ENCODE results near the gene ETNK2. TPM values are rescaled to one million over a fixed set of nuclear protein-coding genes. Genes with fewer than 3 reads are reported as not detected.
A peak's percentile ranks its signal among the peaks of the same experiment; 100 is the strongest.

Gene ETNK2
- total and polyA plus RNA-seq, 4 donors: 24.5 to 119 (median 78.8) TPM

GRCh38 chr1:204134103-204134502 lies 17.7 kb downstream of the ETNK2 start:
- no peak for DNase-seq (ENCODE audit: low spot score)
- TF ChIP-seq SP1 (IDR thresholded peaks at IDR 0.05): no peak
- no peak for TF ChIP-seq FOXA2 (IDR thresholded peaks at IDR 0.05)
- TF ChIP-seq JUND (IDR thresholded peaks at IDR 0.05): no peak
- TF ChIP-seq EGR1 (IDR thresholded peaks at IDR 0.05; ENCODE audit: low read depth in 2 of 2): no peak
- no peak for TF ChIP-seq CTCF (IDR thresholded peaks at IDR 0.05; ENCODE audit: low read depth, low read length, missing input control)
- no peak overlapping the region for H3K27ac ChIP-seq (ENCODE audit: low read depth in 1 of 2, low read length in 2 of 2)
- no peaks in the 10 kb centered on the region for H3K9me3 ChIP-seq (ENCODE audit: control insufficient read depth in 4 of 4, low read length in 3 of 4)
- no peak overlapping the region for H3K9ac ChIP-seq (ENCODE audit: low read depth in 1 of 2, low read length in 2 of 2)
- WGBS: 85% methylated on average over 11 of the region's 11 CpGs
- peaks cover 18 to 77% (median 59%) of the 10 kb centered on the region in 4 donors for H3K4me1 ChIP-seq (ENCODE audit: control insufficient read depth in 4 of 4, insufficient read depth in 4 of 4, low read length in 3 of 4)
- H3K36me3 ChIP-seq (ENCODE audit: control insufficient read depth in 4 of 4, insufficient read depth in 3 of 4, low read depth in 1 of 4, low read length in 3 of 4): peaks cover 0 to 37% (median 33%) of the 10 kb centered on the region in 4 donors
- no peak overlapping the region for H3K4me3 ChIP-seq (ENCODE audit: low read depth in 1 of 3, low read length in 3 of 3)
- H3K27me3 ChIP-seq (ENCODE audit: control insufficient read depth in 4 of 4, insufficient read depth in 4 of 4, low read length in 3 of 4): no peaks in the 10 kb centered on the region

DNA sequence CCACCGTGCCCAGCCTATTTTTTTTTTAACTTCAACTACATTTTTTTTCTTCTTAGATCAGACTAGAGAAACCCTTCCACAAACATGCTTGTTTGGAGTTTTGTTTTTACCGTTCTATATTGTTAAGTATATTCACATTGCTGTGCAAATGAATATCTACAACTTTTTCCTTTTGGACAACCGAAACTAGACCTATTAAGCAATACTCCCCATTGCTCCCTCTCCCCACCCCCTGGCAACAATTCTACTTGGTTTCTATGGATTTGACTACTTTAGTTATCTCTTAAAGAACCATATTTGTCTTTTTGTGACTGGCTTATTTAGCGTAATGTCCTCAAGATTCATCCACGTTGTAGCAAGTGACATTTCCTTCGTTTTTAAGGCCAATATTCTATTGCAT lies 19.1 kb downstream of the ETNK2 start:
- TF ChIP-seq HNF4A (conservative IDR thresholded peaks at IDR 0.05) (peak in 1 of 2 donors; percentile 17), FOXA2 (IDR thresholded peaks at IDR 0.05) (no peak)
- Histone ChIP-seq H3K9ac (ENCODE audit: low read depth in 1 of 2, low read length in 2 of 2) (no peak overlapping the region), H3K27ac (ENCODE audit: low read depth in 1 of 2, low read length in 2 of 2) (peak overlapping the region in 1 of 2 donors; percentile 19), H3K9me3 (ENCODE audit: control insufficient read depth in 4 of 4, low read length in 3 of 4) (no peaks in the 10 kb centered on the region), H3K27me3 (ENCODE audit: control insufficient read depth in 4 of 4, insufficient read depth in 4 of 4, low read length in 3 of 4) (no peaks in the 10 kb centered on the region), H3K4me1 (ENCODE audit: control insufficient read depth in 4 of 4, insufficient read depth in 4 of 4, low read length in 3 of 4) (peaks cover 16 to 77% (median 63%) of the 10 kb centered on the region in 4 donors), H3K36me3 (ENCODE audit: control insufficient read depth in 4 of 4, insufficient read depth in 3 of 4, low read depth in 1 of 4, low read length in 3 of 4) (peaks cover 0 to 25% (median 23%) of the 10 kb centered on the region in 4 donors), H3K4me3 (ENCODE audit: low read depth in 1 of 3, low read length in 3 of 3) (no peak overlapping the region)
- DNase-seq (ENCODE audit: low spot score): no peak
- 66% methylated on average over 6 of the region's 6 CpGs for WGBS

DNA sequence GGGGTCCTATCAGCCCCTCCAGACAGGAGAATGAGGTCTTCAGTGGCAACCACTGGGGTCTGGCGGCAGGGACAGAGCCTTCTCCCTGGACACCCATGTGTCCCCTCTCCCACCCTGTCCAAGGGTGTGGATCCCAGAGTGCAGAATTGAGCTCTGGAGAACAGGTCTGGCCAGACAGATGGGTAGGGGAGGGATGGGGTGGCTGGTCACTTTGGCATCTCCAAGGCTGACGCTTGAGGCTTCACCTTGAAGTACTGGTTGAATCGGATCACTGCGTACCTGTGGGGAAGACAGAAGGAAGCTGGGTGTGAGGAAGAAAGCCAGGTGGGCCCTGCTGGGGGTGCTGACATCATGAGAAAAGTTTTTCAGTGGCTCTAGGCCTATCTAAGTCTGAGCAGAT lies 19.9 kb downstream of the ETNK2 start:
- H3K4me3 ChIP-seq (ENCODE audit: low read depth in 1 of 3, low read length in 3 of 3): no peak overlapping the region
- no peaks in the 10 kb centered on the region for H3K27me3 ChIP-seq (ENCODE audit: control insufficient read depth in 4 of 4, insufficient read depth in 4 of 4, low read length in 3 of 4)
- DNase-seq (ENCODE audit: low spot score): no peak
- TF ChIP-seq RXRA (IDR thresholded peaks at IDR 0.05): no peak
- TF ChIP-seq EGR1 (IDR thresholded peaks at IDR 0.05; ENCODE audit: low read depth in 2 of 2): no peak
- TF ChIP-seq, protein P1, sequence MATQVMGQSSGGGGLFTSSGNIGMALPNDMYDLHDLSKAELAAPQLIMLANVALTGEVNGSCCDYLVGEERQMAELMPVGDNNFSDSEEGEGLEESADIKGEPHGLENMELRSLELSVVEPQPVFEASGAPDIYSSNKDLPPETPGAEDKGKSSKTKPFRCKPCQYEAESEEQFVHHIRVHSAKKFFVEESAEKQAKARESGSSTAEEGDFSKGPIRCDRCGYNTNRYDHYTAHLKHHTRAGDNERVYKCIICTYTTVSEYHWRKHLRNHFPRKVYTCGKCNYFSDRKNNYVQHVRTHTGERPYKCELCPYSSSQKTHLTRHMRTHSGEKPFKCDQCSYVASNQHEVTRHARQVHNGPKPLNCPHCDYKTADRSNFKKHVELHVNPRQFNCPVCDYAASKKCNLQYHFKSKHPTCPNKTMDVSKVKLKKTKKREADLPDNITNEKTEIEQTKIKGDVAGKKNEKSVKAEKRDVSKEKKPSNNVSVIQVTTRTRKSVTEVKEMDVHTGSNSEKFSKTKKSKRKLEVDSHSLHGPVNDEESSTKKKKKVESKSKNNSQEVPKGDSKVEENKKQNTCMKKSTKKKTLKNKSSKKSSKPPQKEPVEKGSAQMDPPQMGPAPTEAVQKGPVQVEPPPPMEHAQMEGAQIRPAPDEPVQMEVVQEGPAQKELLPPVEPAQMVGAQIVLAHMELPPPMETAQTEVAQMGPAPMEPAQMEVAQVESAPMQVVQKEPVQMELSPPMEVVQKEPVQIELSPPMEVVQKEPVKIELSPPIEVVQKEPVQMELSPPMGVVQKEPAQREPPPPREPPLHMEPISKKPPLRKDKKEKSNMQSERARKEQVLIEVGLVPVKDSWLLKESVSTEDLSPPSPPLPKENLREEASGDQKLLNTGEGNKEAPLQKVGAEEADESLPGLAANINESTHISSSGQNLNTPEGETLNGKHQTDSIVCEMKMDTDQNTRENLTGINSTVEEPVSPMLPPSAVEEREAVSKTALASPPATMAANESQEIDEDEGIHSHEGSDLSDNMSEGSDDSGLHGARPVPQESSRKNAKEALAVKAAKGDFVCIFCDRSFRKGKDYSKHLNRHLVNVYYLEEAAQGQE (IDR thresholded peaks at IDR 0.05): no peak
- TF ChIP-seq SP1 (IDR thresholded peaks at IDR 0.05): no peak
- no peak for TF ChIP-seq HNF4G (IDR thresholded peaks at IDR 0.05)
- TF ChIP-seq CTCF (IDR thresholded peaks at IDR 0.05; ENCODE audit: low read depth, low read length, missing input control): no peak
- TF ChIP-seq RAD21 (IDR thresholded peaks at IDR 0.05): no peak
- TF ChIP-seq, protein P2, sequence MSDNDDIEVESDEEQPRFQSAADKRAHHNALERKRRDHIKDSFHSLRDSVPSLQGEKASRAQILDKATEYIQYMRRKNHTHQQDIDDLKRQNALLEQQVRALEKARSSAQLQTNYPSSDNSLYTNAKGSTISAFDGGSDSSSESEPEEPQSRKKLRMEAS (IDR thresholded peaks at IDR 0.05): no peak
- no peak for TF ChIP-seq FOXA1 (IDR thresholded peaks at IDR 0.05)
- H3K9me3 ChIP-seq (ENCODE audit: control insufficient read depth in 4 of 4, low read length in 3 of 4): no peaks in the 10 kb centered on the region
- H3K27ac ChIP-seq (ENCODE audit: low read depth in 1 of 2, low read length in 2 of 2): peak overlapping the region in 1 of 2 donors; percentile 83
- 94% methylated on average over 4 of the region's 4 CpGs for WGBS
- no peak overlapping the region for H3K9ac ChIP-seq (ENCODE audit: low read depth in 1 of 2, low read length in 2 of 2)
- peaks cover 0 to 22% (median 19%) of the 10 kb centered on the region in 4 donors for H3K36me3 ChIP-seq (ENCODE audit: control insufficient read depth in 4 of 4, insufficient read depth in 3 of 4, low read depth in 1 of 4, low read length in 3 of 4)
- peaks cover 15 to 77% (median 62%) of the 10 kb centered on the region in 4 donors for H3K4me1 ChIP-seq (ENCODE audit: control insufficient read depth in 4 of 4, insufficient read depth in 4 of 4, low read length in 3 of 4)
